ENCODE measurements around the gene MBNL2.
"Not testable (repeated sequence)": the region's sequence is repeated elsewhere in the genome, so short reads cannot be mapped to it uniquely, and the experiment has no call there.

MBNL2 gene

GRCh38 chr13:97341135-97341534, 119.0 kb downstream of the MBNL2 start:
- no peak for DNase-seq

- no peak for DNase-seq
Measured at GRCh38 chr13:97342136-97342535, 120.0 kb downstream of the MBNL2 start.

GRCh38 chr13:97342936-97343335, 120.8 kb downstream of the MBNL2 start:
- DNase-seq = no peak

- DNase-seq = peak in 29 of 51 donors; percentile 9 to 85 (median 48)
Measured at GRCh38 chr13:97344265-97345175, 122.4 kb downstream of the MBNL2 start.

GRCh38 chr13:97346097-97346496, 124.0 kb downstream of the MBNL2 start:
- DNase-seq = no peak

- no peak for DNase-seq
Measured at GRCh38 chr13:97346561-97347254, 124.6 kb downstream of the MBNL2 start.

- DNase-seq = no peak
Measured at GRCh38 chr13:97347255-97347932, 125.3 kb downstream of the MBNL2 start.

GRCh38 chr13:97348569-97349100, 126.5 kb downstream of the MBNL2 start:
- DNase-seq = no peak

- not testable (repeated sequence) for DNase-seq
Measured at GRCh38 chr13:97352012-97352411, 129.9 kb downstream of the MBNL2 start.

GRCh38 chr13:97352815-97353214, 130.7 kb downstream of the MBNL2 start:
- no peak for DNase-seq

- DNase-seq = no peak
Measured at GRCh38 chr13:97353927-97354675, 132.0 kb downstream of the MBNL2 start.

- DNase-seq = peak in 1 of 51 donors; percentile 38
Measured at GRCh38 chr13:97354808-97355207, 132.7 kb downstream of the MBNL2 start.

- DNase-seq = no peak
Measured at GRCh38 chr13:97356592-97356991, 134.5 kb downstream of the MBNL2 start.

- peak in 18 of 51 donors; percentile 11 to 84 (median 39) for DNase-seq
Measured at GRCh38 chr13:97359181-97360057, 137.3 kb downstream of the MBNL2 start.

GRCh38 chr13:97360610-97361009, 138.5 kb downstream of the MBNL2 start:
- DNase-seq = no peak

- DNase-seq = no peak
Measured at GRCh38 chr13:97364031-97364430, 141.9 kb downstream of the MBNL2 start.

GRCh38 chr13:97364827-97365226, 142.7 kb downstream of the MBNL2 start:
- DNase-seq = no peak

GRCh38 chr13:97366172-97366688, 144.1 kb downstream of the MBNL2 start:
- DNase-seq = no peak

- peak in 22 of 51 donors; percentile 9 to 68 (median 34) for DNase-seq
Measured at GRCh38 chr13:97367016-97367822, 145.1 kb downstream of the MBNL2 start.

Measured in hypothalamus (tissue), 51 donors.